ENCODE data around the gene FITM1.

The FITM1 gene

GRCh38 chr14:24121210-24121609 is 9.2 kb upstream of the FITM1 start:
- no peak for DNase-seq

- DNase-seq: no peak
These were observed 8.0 kb upstream of the FITM1 start for GRCh38 chr14:24122416-24122815.

- no peak for DNase-seq
These were observed 7.6 kb upstream of the FITM1 start for GRCh38 chr14:24122898-24123297.

GRCh38 chr14:24123424-24124417 is 6.7 kb upstream of the FITM1 start:
- no peak for DNase-seq

GRCh38 chr14:24126939-24127338 is 3.5 kb upstream of the FITM1 start:
- no peak for DNase-seq

GRCh38 chr14:24127673-24128072 is 2.8 kb upstream of the FITM1 start:
- DNase-seq: no peak

GRCh38 chr14:24129410-24129998 is 955 bp upstream of the FITM1 start:
- no peak for DNase-seq

- DNase-seq: no peak
These were observed 474 bp downstream of the FITM1 start for GRCh38 chr14:24130717-24131548.

GRCh38 chr14:24131549-24131966 is 1.1 kb downstream of the FITM1 start:
- no peak for DNase-seq

GRCh38 chr14:24132061-24132685 is 1.7 kb downstream of the FITM1 start:
- peak; percentile 72 for DNase-seq

GRCh38 chr14:24132976-24133375 is 2.5 kb downstream of the FITM1 start:
- DNase-seq: no peak

GRCh38 chr14:24133735-24134134 is 3.3 kb downstream of the FITM1 start:
- no peak for DNase-seq

- DNase-seq: no peak
These were observed 5.0 kb downstream of the FITM1 start for GRCh38 chr14:24135584-24135833.

- DNase-seq: peak; percentile 73
These were observed 5.6 kb downstream of the FITM1 start, which contains the start of gene PSME1 for GRCh38 chr14:24135834-24136683. PSME1 (plus strand) TSS chr14:24136194; CDS start chr14:24136263, 69 bp downstream.

GRCh38 chr14:24136684-24137528 is 6.4 kb downstream of the FITM1 start:
- DNase-seq: no peak

- no peak for DNase-seq
These were observed 7.3 kb downstream of the FITM1 start for GRCh38 chr14:24137529-24138395.

GRCh38 chr14:24138396-24139271 is 8.2 kb downstream of the FITM1 start:
- no peak for DNase-seq

GRCh38 chr14:24139272-24139934 is 8.9 kb downstream of the FITM1 start:
- no peak for DNase-seq
